ENCODE measurements around the gene TRIM38. TPM values are rescaled to one million over a fixed set of nuclear protein-coding genes. Genes with fewer than 3 reads are reported as not detected.

Gene TRIM38
- total RNA-seq, 4 donors from 2014 or later = 7.7 to 9.0 (median 8.5) TPM

DNA sequence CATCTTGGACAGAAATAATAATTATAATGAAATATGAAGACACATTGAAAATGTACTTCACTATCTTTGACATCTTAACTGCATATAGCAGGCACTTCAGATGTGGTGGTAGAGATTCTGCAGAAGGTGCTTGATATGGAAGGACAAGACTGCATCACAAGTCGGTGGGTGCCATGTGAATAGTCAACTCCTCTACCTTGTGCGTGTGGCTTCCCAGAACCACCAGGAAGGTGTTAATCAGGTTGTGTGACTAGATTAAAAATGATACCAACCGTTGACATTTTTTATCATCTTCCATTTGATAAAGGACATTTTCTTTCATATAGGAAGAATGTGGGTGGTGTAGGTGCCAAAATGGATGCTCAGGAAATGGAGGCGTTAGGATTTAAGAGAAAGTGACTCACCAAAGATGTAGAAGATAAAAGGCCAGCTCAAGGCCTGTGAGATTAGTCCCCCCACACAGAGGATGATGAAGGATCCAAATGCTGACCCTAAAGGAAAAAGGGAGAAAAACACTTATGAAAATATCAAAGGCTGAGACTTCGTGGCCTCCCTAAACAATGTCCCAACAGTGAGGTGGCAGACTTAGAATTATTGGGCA lies 44.4 kb upstream of the TRIM38 start:
- WGBS, 2 donors = 67 to 81% methylated on average over 5 of the region's 5 CpGs
- H3K4me1 ChIP-seq = no peaks in the 10 kb centered on the region
- intact Hi-C loops (cut with DNase I) = no loop called here
- no peak overlapping the region for H3K4me3 ChIP-seq
- no peaks in the 10 kb centered on the region for H3K36me3 ChIP-seq
- no peak for TF ChIP-seq POLR2A (IDR thresholded peaks at IDR 0.05)
- TF ChIP-seq, protein P1, sequence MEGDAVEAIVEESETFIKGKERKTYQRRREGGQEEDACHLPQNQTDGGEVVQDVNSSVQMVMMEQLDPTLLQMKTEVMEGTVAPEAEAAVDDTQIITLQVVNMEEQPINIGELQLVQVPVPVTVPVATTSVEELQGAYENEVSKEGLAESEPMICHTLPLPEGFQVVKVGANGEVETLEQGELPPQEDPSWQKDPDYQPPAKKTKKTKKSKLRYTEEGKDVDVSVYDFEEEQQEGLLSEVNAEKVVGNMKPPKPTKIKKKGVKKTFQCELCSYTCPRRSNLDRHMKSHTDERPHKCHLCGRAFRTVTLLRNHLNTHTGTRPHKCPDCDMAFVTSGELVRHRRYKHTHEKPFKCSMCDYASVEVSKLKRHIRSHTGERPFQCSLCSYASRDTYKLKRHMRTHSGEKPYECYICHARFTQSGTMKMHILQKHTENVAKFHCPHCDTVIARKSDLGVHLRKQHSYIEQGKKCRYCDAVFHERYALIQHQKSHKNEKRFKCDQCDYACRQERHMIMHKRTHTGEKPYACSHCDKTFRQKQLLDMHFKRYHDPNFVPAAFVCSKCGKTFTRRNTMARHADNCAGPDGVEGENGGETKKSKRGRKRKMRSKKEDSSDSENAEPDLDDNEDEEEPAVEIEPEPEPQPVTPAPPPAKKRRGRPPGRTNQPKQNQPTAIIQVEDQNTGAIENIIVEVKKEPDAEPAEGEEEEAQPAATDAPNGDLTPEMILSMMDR (IDR thresholded peaks at IDR 0.05) = no peak
- DNase-seq = no peak
- H3K9me3 ChIP-seq = no peaks in the 10 kb centered on the region
- H3K27me3 ChIP-seq = peaks cover 0 to 4% (median 0%) of the 10 kb centered on the region in 4 donors
- no peak overlapping the region for H3K27ac ChIP-seq

DNA sequence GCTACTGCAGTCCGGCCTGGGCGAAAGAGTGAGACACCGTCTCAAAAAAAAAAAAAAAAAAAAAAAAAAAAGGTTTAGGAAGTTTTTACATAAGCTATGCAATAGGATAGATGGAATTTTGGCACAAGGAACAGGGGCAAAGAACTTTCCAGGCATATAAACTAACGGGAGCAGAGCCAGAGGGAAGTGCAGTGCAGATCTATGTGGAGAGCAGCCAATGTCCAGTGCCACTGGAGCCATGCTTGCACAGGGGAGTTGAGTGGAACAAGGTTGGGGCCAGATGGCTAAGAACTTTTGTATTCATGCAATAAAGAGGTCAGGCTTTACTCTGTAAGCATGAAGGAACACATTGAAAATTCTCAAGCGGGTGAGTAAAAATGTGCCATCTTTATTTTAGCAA lies 42.9 kb upstream of the TRIM38 start:
- H3K36me3 ChIP-seq = no peaks in the 10 kb centered on the region
- intact Hi-C loops (cut with DNase I) = no loop called here
- WGBS, 2 donors = 87 to 90% methylated on average over 5 of the region's 5 CpGs
- no peak overlapping the region for H3K27ac ChIP-seq
- no peak overlapping the region for H3K4me3 ChIP-seq
- H3K27me3 ChIP-seq = peaks cover 0 to 4% (median 0%) of the 10 kb centered on the region in 4 donors
- no peaks in the 10 kb centered on the region for H3K9me3 ChIP-seq
- no peak for DNase-seq
- TF ChIP-seq, protein P1 (IDR thresholded peaks at IDR 0.05) = no peak
- no peak for TF ChIP-seq POLR2A (IDR thresholded peaks at IDR 0.05)
- no peaks in the 10 kb centered on the region for H3K4me1 ChIP-seq

DNA sequence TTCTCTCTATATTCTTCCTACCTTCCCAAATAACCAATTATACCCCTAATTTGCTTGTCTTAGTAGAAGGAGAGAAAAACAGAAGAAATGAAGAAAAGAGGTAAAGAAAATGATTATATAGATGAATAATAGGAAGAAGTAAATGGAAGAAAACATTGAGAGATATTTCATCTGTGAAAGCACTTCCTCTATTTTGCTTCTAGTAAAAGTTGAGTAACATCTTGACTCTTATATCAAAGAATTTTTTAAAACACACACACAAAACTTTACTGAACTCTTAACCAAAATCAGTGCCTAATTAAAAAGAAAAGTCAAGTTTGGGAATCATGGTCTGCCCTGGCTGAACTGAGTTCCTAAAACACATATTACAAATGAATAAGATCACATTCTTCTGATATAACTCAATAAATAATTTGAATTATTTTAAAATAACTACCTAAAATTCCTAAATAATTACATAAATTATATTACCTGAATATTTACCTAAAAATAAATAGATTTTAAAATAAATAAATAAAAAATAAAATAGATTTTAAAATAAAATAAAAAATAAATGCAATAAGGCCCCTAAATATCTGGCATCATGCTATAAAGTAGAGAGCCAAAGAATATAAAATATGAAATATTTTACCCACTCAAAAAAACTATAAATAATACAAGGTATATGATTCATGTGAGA lies 40.9 kb upstream of the TRIM38 start:
- Histone ChIP-seq H3K27ac (no peak overlapping the region), H3K4me3 (no peak overlapping the region), H3K27me3 (peaks cover 0 to 2% (median 0%) of the 10 kb centered on the region in 4 donors), H3K4me1 (no peaks in the 10 kb centered on the region), H3K9me3 (no peaks in the 10 kb centered on the region), H3K36me3 (no peaks in the 10 kb centered on the region)
- intact Hi-C loops (cut with DNase I) = no loop called here
- TF ChIP-seq POLR2A (IDR thresholded peaks at IDR 0.05) = no peak
- TF ChIP-seq, protein P1 (IDR thresholded peaks at IDR 0.05) = no peak
- no peak for DNase-seq

DNA sequence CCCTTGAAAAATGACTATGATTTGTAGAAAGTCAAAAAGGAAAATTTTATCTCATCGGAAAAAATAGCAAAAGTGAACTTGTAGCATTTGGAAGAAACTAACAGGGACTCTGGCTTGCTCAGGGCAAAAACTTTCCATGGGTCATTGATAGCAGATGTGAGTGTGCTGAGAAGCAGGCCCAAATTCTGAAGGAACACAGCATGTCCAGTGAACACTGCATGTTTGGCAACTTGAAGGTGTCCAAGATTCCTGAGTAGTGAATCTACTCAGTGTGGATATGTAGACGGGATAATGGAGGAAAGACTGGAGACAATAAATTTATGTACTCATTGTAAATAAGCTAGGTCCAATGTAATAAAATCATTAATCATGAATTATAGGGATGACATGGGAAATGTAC lies 40.3 kb upstream of the TRIM38 start:
- Histone ChIP-seq H3K4me1 (no peaks in the 10 kb centered on the region), H3K9me3 (no peaks in the 10 kb centered on the region), H3K4me3 (no peak overlapping the region), H3K27ac (no peak overlapping the region), H3K36me3 (no peaks in the 10 kb centered on the region), H3K27me3 (no peaks in the 10 kb centered on the region)
- TF ChIP-seq, protein P1 (IDR thresholded peaks at IDR 0.05) = no peak
- TF ChIP-seq POLR2A (IDR thresholded peaks at IDR 0.05) = no peak
- intact Hi-C loops (cut with DNase I) = no loop called here
- 60 to 73% methylated on average over 2 of the region's 2 CpGs for WGBS, 2 donors
- DNase-seq = no peak

DNA sequence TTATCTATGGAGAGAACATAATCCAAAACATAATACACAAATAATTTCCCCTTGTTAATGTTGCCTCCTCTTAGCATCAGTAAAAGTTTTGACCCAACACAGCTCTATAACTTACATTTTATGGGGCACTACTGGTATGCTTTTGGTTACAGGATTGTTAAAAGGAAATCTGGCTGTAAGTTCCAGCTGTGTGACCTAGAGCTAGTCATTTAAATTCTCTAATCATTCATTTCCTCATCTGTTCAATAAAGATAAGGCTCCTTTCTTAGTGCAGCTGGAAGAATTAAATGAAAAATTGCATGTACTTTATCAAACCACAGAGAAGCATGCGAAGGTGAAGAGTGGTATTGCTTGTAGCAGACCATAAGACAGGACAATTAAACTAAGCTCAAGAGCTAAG lies 36.7 kb upstream of the TRIM38 start:
- no peak overlapping the region for H3K27ac ChIP-seq
- H3K4me3 ChIP-seq = no peak overlapping the region
- intact Hi-C loops (cut with DNase I) = no loop called here
- TF ChIP-seq POLR2A (IDR thresholded peaks at IDR 0.05) = no peak
- TF ChIP-seq, protein P1 (IDR thresholded peaks at IDR 0.05) = no peak
- H3K4me1 ChIP-seq = no peaks in the 10 kb centered on the region
- no peaks in the 10 kb centered on the region for H3K27me3 ChIP-seq
- no peak for DNase-seq
- 46 to 55% methylated on average over 1 of the region's 1 CpG for WGBS, 2 donors
- no peaks in the 10 kb centered on the region for H3K9me3 ChIP-seq
- H3K36me3 ChIP-seq = no peaks in the 10 kb centered on the region

Data from esophagus squamous epithelium (tissue), 5 donors.